Activated B cell treated with CpG ODN at 0.5 μM for 24 hours (primary cell): ENCODE data around the gene MARCHF4. TPM values are rescaled to one million over a fixed set of nuclear protein-coding genes. Genes with fewer than 3 reads are reported as not detected.

Experiments used
- ATAC-seq: fragments of 200-7000 bp; cut with Tn5 transposase; one replicate; pipeline ENCODE4 v1.10.0; 2021; ENCODE audit warnings: low read depth, mild to moderate bottlenecking, moderate library complexity
- CTCF ChIA-PET: fragments of 350-600 bp; sonication (Branson Sonifier 250); formaldehyde crosslinking; loops from one replicate; lab custom pipeline; 2021; ENCODE audit warnings: antibody characterized with exemption; lab: Charles Lee
- POLR2A ChIA-PET: fragments of 350-600 bp; sonication (Branson Sonifier 250); formaldehyde crosslinking; loops from one replicate; lab custom pipeline; 2021; ENCODE audit warnings: antibody characterized with exemption; lab: Charles Lee
- DNase-seq: peaks from one replicate; pipeline ENCODE4 v3.0.0; 2022
- H3K27ac Mint-ChIP-seq: one replicate; pipeline ENCODE4 v1.8.0; 2020; ENCODE audit warnings: mixed read lengths
- H3K27me3 Mint-ChIP-seq: one replicate; pipeline ENCODE4 v1.8.0; 2021; ENCODE audit warnings: mixed read lengths
- H3K36me3 Mint-ChIP-seq: one replicate; pipeline ENCODE4 v1.8.0; 2021; ENCODE audit warnings: low read depth, mixed read lengths
- H3K4me1 Mint-ChIP-seq: one replicate; pipeline ENCODE4 v1.8.0; 2021; ENCODE audit warnings: mixed read lengths
- H3K4me3 Mint-ChIP-seq: one replicate; pipeline ENCODE4 v1.8.0; 2020; ENCODE audit warnings: mild to moderate bottlenecking, mixed read lengths
- H3K9me3 Mint-ChIP-seq: one replicate; pipeline ENCODE4 v1.8.0; 2020; ENCODE audit warnings: mixed read lengths
- intact Hi-C: fragments of 100-400 bp; cut with micrococcal nuclease; formaldehyde crosslinking; loops from one replicate; pipeline ENCODE4 v1.15.1; 2024
- total RNA-seq: library from RNA; stranded (reverse); gene quantifications from 2 replicates; pipeline ENCODE4 v1.2.3, GENCODE V29; 2022
- TF ChIP-seq, protein P1 (sequence below): fragments of 200-600 bp; IDR thresholded peaks from one replicate; pipeline ENCODE4 v1.8.0; 2022; ENCODE audit warnings: antibody characterized with exemption, mild to moderate bottlenecking

The MARCHF4 gene
- total RNA-seq, 1 donor from 2014 or later = not detected

- ATAC-seq (no peak), DNase-seq (no peak)
- peaks cover 11% of the 10 kb centered on the region for H3K27me3 Mint-ChIP-seq
- H3K36me3 Mint-ChIP-seq = no peaks in the 10 kb centered on the region
- TF ChIP-seq, protein P1, sequence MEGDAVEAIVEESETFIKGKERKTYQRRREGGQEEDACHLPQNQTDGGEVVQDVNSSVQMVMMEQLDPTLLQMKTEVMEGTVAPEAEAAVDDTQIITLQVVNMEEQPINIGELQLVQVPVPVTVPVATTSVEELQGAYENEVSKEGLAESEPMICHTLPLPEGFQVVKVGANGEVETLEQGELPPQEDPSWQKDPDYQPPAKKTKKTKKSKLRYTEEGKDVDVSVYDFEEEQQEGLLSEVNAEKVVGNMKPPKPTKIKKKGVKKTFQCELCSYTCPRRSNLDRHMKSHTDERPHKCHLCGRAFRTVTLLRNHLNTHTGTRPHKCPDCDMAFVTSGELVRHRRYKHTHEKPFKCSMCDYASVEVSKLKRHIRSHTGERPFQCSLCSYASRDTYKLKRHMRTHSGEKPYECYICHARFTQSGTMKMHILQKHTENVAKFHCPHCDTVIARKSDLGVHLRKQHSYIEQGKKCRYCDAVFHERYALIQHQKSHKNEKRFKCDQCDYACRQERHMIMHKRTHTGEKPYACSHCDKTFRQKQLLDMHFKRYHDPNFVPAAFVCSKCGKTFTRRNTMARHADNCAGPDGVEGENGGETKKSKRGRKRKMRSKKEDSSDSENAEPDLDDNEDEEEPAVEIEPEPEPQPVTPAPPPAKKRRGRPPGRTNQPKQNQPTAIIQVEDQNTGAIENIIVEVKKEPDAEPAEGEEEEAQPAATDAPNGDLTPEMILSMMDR = no peak
- intact Hi-C loops = no loop called here
- H3K9me3 Mint-ChIP-seq = no peaks in the 10 kb centered on the region
- no peak overlapping the region for H3K4me3 Mint-ChIP-seq
- no peaks in the 10 kb centered on the region for H3K4me1 Mint-ChIP-seq
- CTCF ChIA-PET = no interaction called here
- POLR2A ChIA-PET = no interaction called here
- H3K27ac Mint-ChIP-seq = no peak overlapping the region
These were observed 25.5 kb downstream of the MARCHF4 start for GRCh38 chr2:216346781-216347180.

GRCh38 chr2:216345846-216346245 is 26.4 kb downstream of the MARCHF4 start:
- Mint-ChIP-seq H3K4me1 (no peaks in the 10 kb centered on the region), H3K27me3 (peaks cover 11% of the 10 kb centered on the region), H3K9me3 (no peaks in the 10 kb centered on the region), H3K36me3 (no peaks in the 10 kb centered on the region), H3K4me3 (no peak overlapping the region), H3K27ac (no peak overlapping the region)
- TF ChIP-seq, protein P1 = no peak
- intact Hi-C loops = no loop called here
- ChIA-PET CTCF (no interaction called here), POLR2A (no interaction called here)
- DNase-seq (no peak), ATAC-seq (no peak)

DNA sequence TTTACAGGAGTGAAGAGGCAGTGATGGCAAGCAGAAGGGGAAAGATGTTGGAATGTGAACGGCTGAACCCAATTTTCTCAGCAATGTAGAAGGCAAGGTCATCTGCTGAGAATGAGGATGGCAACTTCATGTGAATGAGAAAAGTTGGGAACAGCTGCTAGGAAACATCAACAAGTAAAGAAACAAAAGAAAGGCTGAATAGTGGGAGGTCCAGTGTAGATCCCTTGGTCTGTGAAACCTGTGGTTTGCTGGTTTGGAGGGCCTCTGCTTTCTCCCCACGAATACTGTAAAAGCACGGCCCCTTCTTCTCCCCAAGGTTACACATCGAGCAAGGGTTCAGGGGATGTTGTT is 27.4 kb downstream of the MARCHF4 start:
- intact Hi-C loops = no loop called here
- Mint-ChIP-seq H3K27me3 (peaks cover 11% of the 10 kb centered on the region), H3K4me3 (no peak overlapping the region), H3K27ac (no peak overlapping the region), H3K9me3 (no peaks in the 10 kb centered on the region), H3K4me1 (no peaks in the 10 kb centered on the region), H3K36me3 (no peaks in the 10 kb centered on the region)
- DNase-seq (no peak), ATAC-seq (no peak)
- POLR2A ChIA-PET = no interaction called here
- CTCF ChIA-PET = interaction anchor here (0.7 kb wide), 1 partner anchor 50 kb away, joined by 4 read pairs; no protein-coding TSS in a partner anchor
- TF ChIP-seq, protein P1 = no peak

GRCh38 chr2:216344206-216344949 is 27.9 kb downstream of the MARCHF4 start:
- Mint-ChIP-seq H3K4me1 (no peaks in the 10 kb centered on the region), H3K36me3 (no peaks in the 10 kb centered on the region), H3K9me3 (no peaks in the 10 kb centered on the region), H3K27me3 (peaks cover 14% of the 10 kb centered on the region), H3K4me3 (no peak overlapping the region), H3K27ac (no peak overlapping the region)
- ChIA-PET POLR2A (no interaction called here), CTCF (no interaction called here)
- intact Hi-C loops = no loop called here
- ATAC-seq (no peak), DNase-seq (no peak)
- TF ChIP-seq, protein P1 = no peak

DNA sequence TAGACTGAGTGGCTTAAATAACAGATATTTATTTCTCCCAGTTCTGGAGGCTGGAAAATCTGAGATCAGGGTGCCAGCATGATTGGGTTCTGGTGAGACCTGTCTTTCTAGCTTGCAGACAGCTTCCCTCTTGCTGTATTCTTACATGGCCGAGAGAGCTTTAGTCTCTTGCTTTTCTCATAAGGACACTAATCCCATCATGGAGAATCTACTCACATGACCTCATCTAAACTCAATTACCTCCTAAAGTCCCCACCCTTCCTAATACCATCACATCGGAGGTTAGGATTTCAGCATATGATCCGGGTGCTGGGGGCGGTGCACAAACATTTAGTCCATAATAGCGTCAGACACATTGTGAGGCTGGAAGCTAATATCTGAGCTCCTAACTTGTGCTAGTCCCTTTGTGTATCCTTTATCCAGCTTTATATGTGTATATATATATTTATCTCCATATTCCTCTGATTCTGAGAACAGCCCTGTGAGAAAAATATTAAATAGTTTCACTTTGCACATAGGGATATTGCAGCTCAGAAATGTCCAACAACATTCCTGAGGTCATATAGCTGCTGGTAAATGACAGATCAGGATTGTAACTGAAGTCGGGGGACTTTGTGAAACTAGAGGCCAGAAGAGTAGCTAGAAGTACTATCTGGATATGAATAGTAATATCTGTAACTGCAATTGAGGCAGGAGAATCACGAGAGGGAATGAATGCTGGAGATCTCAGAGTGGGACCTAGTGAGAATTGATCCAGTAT is 28.9 kb downstream of the MARCHF4 start:
- ATAC-seq (no peak), DNase-seq (no peak)
- ChIA-PET POLR2A (no interaction called here), CTCF (no interaction called here)
- Mint-ChIP-seq H3K9me3 (no peaks in the 10 kb centered on the region), H3K27ac (no peak overlapping the region), H3K27me3 (peaks cover 18% of the 10 kb centered on the region), H3K36me3 (no peaks in the 10 kb centered on the region), H3K4me3 (no peak overlapping the region), H3K4me1 (no peaks in the 10 kb centered on the region)
- TF ChIP-seq, protein P1 = no peak
- intact Hi-C loops = no loop called here
